ENCODE measurements around the gene WFS1.

Gene WFS1, protein sequence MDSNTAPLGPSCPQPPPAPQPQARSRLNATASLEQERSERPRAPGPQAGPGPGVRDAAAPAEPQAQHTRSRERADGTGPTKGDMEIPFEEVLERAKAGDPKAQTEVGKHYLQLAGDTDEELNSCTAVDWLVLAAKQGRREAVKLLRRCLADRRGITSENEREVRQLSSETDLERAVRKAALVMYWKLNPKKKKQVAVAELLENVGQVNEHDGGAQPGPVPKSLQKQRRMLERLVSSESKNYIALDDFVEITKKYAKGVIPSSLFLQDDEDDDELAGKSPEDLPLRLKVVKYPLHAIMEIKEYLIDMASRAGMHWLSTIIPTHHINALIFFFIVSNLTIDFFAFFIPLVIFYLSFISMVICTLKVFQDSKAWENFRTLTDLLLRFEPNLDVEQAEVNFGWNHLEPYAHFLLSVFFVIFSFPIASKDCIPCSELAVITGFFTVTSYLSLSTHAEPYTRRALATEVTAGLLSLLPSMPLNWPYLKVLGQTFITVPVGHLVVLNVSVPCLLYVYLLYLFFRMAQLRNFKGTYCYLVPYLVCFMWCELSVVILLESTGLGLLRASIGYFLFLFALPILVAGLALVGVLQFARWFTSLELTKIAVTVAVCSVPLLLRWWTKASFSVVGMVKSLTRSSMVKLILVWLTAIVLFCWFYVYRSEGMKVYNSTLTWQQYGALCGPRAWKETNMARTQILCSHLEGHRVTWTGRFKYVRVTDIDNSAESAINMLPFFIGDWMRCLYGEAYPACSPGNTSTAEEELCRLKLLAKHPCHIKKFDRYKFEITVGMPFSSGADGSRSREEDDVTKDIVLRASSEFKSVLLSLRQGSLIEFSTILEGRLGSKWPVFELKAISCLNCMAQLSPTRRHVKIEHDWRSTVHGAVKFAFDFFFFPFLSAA

DNA sequence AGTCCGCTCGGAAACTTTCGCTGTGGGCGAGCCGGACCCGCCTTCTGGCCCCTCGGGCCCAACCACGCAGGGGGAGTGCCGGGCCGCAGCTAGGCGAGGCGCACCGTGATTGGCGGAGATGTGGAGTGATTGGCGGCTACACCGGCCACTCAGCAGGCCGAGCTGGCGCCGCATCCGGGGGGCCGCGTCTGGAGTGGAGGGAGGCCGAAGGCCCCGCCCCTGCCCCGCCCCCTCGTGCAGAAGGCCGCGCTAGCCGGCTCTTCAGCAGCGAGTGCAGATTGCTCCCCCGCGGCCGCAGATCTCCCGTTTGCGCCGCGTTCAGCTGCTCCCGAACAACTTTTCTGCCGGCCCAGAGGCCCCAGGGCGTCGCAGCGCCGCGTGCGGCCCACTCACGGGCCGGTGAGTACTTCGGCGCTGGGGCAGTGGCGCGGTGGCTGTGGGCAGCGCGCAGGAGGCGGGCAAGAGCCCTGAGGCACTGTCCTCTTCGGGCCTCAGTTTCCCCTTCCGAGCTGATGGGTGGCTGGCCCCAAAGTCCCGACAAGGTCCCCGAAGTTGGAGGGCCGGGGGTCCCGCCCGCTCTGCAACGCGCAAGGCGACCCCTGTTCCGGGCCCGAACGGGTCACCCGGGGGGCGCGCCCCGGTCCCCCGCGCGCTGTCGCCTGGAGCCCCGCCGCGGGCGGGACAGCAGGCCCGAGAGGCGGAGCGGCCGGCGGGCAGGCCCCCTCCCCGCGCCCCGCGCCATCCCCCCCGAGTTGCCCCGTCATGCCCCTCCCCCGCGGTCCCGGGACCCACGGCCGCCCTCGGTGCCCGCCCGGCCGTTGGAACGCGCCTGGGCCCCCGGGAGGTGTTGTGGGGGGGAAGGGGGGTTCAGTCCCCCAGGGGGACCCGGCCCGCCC lies at the start of gene WFS1:
WFS1 (plus strand) TSS at position 235 of the 896 bp plus-strand sequence. CDS start 7,606 bp downstream, outside the sequence.
- peak; percentile 73 to 95 for DNase-seq

- no peak for DNase-seq
Observed at GRCh38 chr4:6221301-6221850, 48.3 kb upstream of the WFS1 start.

DNA sequence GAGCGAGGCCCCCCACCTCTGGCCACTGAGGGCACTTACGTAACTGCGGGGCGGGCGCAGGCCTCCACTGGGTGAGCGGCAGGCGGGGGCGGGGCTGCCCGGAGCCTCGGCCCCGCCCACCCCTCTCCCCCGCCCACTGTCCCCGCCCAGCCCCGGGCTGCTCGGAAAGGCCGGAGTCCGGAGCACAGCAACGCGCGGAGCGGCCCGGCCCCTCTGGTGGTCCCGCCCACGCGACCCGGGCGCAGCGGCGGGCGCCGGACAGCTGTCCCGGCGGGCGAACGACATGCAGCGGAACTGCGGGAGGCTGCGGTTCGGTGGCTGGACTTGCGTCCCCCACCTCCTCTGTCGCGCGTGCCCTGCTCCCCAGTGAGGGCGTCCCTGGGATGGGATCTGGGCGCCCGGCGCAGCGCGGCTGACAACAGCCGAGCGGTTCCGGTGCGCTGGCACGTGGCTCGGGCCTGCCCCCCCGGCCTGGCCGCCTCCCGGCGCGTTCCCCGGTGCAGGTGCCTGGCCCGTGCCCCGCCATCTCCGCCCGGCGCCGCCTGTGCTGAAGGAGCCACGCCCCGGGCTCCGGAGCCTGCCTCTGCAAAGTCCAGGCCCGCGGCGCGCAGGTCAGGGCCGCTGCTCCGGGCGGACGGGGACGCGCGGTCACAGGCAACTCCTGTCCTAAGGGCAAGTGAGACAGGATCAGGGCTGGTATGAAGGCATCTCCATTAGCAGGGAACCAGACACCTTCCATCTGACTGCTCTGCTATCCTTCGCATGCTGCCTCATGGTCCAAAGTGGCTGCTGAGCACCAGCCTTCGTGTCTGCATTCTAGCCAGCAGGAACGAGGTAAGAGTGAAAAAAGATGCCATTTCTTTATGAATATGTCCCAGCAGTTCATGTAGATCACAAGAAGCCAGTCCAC lies 47.5 kb upstream of the WFS1 start:
- DNase-seq = peak in 1 of 2 experiments; percentile 42

- DNase-seq = peak in 1 of 2 experiments; percentile 37
Observed at GRCh38 chr4:6222761-6223292, 46.8 kb upstream of the WFS1 start.

GRCh38 chr4:6224735-6225134 lies 44.9 kb upstream of the WFS1 start:
- no peak for DNase-seq

GRCh38 chr4:6225469-6225868 lies 44.2 kb upstream of the WFS1 start:
- no peak for DNase-seq

DNA sequence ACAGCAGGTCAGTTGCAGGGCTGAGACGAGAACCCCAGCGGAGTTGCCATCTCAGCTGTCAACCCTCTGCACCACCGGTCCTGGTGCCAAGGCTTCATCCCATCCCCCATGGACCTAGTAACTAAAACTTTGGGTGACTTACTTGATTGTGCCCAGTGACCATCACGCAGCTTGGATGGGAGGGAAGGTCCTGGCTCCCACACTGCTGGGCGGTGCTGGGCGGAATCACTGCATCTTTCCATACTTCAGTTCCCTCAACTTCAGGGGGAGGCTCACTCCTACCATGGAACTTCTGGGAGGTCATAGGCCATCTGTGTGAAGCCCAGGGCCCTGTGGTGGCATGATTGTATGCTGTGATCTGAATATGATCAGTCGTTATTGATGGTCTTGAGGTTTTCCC lies 43.1 kb upstream of the WFS1 start:
- no peak for DNase-seq

GRCh38 chr4:6227412-6228157 lies 42.1 kb upstream of the WFS1 start:
- no peak for DNase-seq

DNA sequence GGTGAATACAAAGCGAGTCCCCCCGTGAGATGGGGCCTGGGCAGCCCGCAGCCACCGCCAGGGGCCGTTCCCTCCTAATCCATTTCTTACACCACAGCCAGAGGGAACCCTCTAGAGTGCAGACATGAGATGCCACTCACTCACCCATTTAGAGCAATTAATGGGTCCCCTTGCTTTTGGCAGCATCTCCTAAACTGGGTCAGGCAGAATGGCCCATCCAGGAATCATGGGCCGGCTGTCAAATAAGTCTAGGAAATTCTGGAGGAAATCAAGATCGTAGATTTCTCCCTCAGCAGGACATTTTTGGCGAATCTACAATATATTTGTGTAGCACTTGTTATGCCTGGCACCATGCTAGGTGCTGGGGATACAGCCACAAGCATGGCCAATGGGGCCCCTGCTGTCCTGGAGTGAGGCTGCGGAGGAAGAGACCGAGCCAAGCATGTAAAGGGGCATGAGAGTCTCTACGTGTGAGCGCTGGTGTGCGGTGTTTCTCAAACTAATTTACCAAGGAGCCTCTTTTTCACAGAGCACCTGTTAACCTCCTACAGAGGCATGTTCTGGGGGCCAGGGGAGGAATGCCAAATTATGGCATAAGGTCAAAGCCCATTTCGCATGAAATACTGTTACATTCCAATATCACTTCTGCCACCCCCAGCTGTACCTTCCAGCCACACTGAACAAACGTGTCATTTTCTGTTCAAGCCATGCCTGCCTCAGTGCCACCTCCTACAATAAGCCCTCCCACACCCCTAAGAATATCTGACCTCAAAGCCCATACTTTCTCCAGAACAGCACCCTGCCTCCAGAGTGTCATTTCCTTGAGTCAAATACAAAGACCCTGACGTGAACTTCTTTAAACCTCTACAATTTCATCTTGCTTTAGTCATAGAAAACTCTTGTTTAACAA lies 41.2 kb upstream of the WFS1 start:
- DNase-seq = no peak

DNA sequence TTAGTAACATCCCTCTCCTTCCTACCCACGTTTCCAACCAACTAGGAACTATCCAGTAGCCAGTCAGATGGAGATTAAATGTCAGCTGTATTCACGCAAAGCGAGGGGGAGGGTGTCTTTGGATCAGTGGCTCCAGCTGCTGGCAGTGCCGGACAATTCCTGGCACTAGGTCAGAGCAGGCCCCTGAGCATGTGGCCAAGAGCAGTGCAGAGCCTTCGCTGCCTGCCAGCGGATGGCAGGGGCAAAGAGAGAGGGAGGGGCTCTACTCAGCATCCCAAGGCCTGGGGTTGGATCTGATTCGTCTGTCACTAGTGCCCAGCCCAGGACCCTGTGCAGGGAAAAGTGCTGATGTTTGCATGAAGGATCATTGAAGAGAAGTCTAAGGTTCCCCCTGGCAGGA lies 40.6 kb upstream of the WFS1 start:
- peak in 1 of 2 experiments; percentile 39 for DNase-seq

DNA sequence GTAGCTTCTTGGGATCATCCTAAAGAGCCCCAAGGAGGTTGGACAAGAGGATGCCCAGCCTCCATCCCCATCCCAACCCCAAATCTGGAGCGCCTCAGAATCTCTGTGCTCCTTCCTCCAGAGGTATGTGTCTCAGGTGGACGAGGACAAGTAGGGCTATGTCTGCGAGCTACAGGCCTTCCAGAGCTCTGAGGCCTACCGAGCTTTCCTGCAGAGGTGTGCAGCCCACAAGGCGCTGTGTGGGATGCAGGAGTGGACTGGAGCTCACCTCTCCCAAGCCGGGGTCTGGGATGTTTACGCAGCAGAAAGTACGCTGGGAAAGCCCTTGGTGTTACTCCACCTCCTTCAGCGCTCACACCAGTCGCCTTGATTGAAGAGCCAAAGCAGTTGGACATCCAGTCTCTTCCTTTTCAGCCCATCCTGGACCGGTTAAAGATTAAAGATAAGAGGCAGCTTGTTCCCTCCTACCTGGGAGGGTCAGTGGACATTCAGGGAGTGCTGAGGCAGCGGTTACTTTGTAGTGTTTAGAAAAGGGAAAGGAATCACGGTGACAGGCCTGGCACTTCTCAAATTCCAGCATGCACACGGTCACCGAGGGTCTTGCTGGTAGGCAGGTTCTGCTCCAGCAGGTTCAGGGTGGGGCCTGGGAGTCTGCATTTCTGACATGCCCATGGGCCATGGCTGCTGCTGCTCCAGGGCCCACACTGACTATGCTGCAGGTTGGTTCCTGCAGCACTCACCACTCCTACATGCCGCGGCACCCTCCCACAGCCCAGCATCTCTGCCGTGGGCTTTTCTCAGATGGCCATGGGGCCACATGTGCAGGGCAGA lies 39.8 kb upstream of the WFS1 start:
- DNase-seq = no peak

- DNase-seq = no peak
Observed at GRCh38 chr4:6230502-6230785, 39.2 kb upstream of the WFS1 start.

GRCh38 chr4:6230827-6231662 lies 38.6 kb upstream of the WFS1 start:
- no peak for DNase-seq

GRCh38 chr4:6231663-6232165 lies 37.9 kb upstream of the WFS1 start:
- DNase-seq = no peak

GRCh38 chr4:6232836-6233785 lies 36.5 kb upstream of the WFS1 start:
- no peak for DNase-seq

DNA sequence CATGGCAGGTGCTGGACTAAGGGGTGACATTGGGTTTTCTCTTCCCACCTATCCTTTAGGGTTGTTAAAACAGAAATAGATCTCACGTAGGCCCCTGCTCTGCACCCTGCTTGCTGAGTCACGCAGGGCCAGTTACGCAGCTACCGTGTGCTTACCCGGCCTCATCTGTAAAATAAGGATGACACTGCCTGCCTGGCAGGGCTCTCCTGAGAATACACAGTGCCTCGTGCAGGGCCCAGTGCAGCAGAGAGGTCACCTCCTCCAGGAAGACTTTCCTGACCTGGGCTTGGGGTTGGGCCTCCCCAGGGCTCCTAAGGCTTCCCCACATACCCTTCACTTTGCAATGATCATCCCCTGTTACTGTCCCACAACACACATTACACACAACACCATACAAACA lies 35.7 kb upstream of the WFS1 start:
- DNase-seq = no peak

Data from NCI-H446 (cell line).